Right lobe of liver (tissue), 4 donors: ENCODE data around the gene TBCCD1.

Experiments used
- POLR2A ChIP-seq: fragments of 450-650 bp; IDR thresholded peaks from one replicate; pipeline ENCODE4 v1.6.1; 2017; ENCODE audit warnings: antibody characterized with exemption, mild to moderate bottlenecking
- TF ChIP-seq, protein P1 (sequence below), 4 donors: fragments of 200-600 bp in 3 of 4; fragments of 450-650 bp in 1 of 4; IDR thresholded peaks; one replicate each; pipeline versions ENCODE4 v1.5.1 to v1.8.0; 2016 to 2022; ENCODE audit warnings: antibody characterized with exemption in 4 of 4, mild to moderate bottlenecking in 2 of 4
- donor health status: DM: no; HTN: no; CAD: no.
- donor health status: DM: no; HTN: no; CAD: no.
- donor health status: DM: no; HTN: yes; CAD: no.

- TF ChIP-seq, protein P1, sequence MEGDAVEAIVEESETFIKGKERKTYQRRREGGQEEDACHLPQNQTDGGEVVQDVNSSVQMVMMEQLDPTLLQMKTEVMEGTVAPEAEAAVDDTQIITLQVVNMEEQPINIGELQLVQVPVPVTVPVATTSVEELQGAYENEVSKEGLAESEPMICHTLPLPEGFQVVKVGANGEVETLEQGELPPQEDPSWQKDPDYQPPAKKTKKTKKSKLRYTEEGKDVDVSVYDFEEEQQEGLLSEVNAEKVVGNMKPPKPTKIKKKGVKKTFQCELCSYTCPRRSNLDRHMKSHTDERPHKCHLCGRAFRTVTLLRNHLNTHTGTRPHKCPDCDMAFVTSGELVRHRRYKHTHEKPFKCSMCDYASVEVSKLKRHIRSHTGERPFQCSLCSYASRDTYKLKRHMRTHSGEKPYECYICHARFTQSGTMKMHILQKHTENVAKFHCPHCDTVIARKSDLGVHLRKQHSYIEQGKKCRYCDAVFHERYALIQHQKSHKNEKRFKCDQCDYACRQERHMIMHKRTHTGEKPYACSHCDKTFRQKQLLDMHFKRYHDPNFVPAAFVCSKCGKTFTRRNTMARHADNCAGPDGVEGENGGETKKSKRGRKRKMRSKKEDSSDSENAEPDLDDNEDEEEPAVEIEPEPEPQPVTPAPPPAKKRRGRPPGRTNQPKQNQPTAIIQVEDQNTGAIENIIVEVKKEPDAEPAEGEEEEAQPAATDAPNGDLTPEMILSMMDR (IDR thresholded peaks at IDR 0.05), result no peak
- no peak for TF ChIP-seq POLR2A
Measured at GRCh38 chr3:186588632-186589031, 21.5 kb upstream of the TBCCD1 start.
